ENCODE results near the gene RNU6-9.

GRCh38 chr19:887599-887998, 5.7 kb upstream of the RNU6-9 start:
- TF ChIP-seq POLR2AphosphoS5 (IDR thresholded peaks at IDR 0.05; ENCODE audit: low read depth, low read length) (no peak), CTCF (IDR thresholded peaks at IDR 0.05) (no peak), REST (IDR thresholded peaks at IDR 0.05; ENCODE audit: insufficient read depth in 1 of 2, low read depth in 2 of 2, low read length in 1 of 2) (no peak), TCF7L2 (IDR thresholded peaks at IDR 0.05; ENCODE audit: low read depth, low read length) (no peak), SIN3A (IDR thresholded peaks at IDR 0.05; ENCODE audit: borderline replicate concordance, insufficient read depth, low read depth, low read length) (no peak)
